ENCODE results near the gene ATP6V0B. TPM values are rescaled to one million over a fixed set of nuclear protein-coding genes. Genes with fewer than 3 reads are reported as not detected.

Gene ATP6V0B
- total and polyA plus RNA-seq, 3 experiments from 2014 or later = 184 to 205 (median 190) TPM

GRCh38 chr1:43982808-43983207, 8.0 kb downstream of the ATP6V0B start:
- Histone ChIP-seq H3K36me3 (ENCODE audit: insufficient read depth, low read length) (peaks cover under 1% of the 10 kb centered on the region), H3K9me3 (ENCODE audit: low read length) (no peaks in the 10 kb centered on the region), H3K27ac (ENCODE audit: low read depth, low read length) (no peak overlapping the region), H3K27me3 (ENCODE audit: insufficient read depth, low read length, poor library complexity, severe bottlenecking) (no peaks in the 10 kb centered on the region), H3K4me3 (ENCODE audit: low read length) (no peak overlapping the region), H3K4me1 (ENCODE audit: insufficient read depth, low read length) (peaks cover 13% of the 10 kb centered on the region)
- Mint-ChIP-seq H3K27ac (peak overlapping the region in 1 of 8 donors; percentile 15), H3K36me3 (peaks cover 0 to 10% (median 2%) of the 10 kb centered on the region in 3 donors), H3K27me3 (peaks cover 0 to 10% of the 10 kb centered on the region in 2 donors), H3K4me1 (peaks cover 16 to 23% (median 21%) of the 10 kb centered on the region in 3 donors), H3K9me3 (no peaks in the 10 kb centered on the region), H3K4me3 (peak overlapping the region in 1 of 7 donors; percentile 51)
- ChIA-PET POLR2A (no interaction called here), CTCF (no interaction called here)
- DNase-seq = no peak

GRCh38 chr1:43983253-43983899, 8.6 kb downstream of the ATP6V0B start:
- no peaks in the 10 kb centered on the region for H3K36me3 ChIP-seq (ENCODE audit: insufficient read depth, low read length)
- Mint-ChIP-seq H3K4me3 (peak overlapping the region in 1 of 7 donors; percentile 45), H3K27ac (no peak overlapping the region), H3K36me3 (peaks cover 0 to 5% (median 0%) of the 10 kb centered on the region in 3 donors), H3K4me1 (peaks cover 12 to 18% (median 16%) of the 10 kb centered on the region in 3 donors), H3K9me3 (no peaks in the 10 kb centered on the region), H3K27me3 (peaks cover 0 to 8% of the 10 kb centered on the region in 2 donors)
- no peak overlapping the region for H3K4me3 ChIP-seq (ENCODE audit: low read length)
- H3K27me3 ChIP-seq (ENCODE audit: insufficient read depth, low read length, poor library complexity, severe bottlenecking) = no peaks in the 10 kb centered on the region
- ChIA-PET CTCF (no interaction called here), POLR2A (no interaction called here)
- H3K9me3 ChIP-seq (ENCODE audit: low read length) = no peaks in the 10 kb centered on the region
- H3K4me1 ChIP-seq (ENCODE audit: insufficient read depth, low read length) = peaks cover 10% of the 10 kb centered on the region
- H3K27ac ChIP-seq (ENCODE audit: low read depth, low read length) = no peak overlapping the region
- DNase-seq = no peak

GRCh38 chr1:43984855-43985254, 10.1 kb downstream of the ATP6V0B start:
- Histone ChIP-seq H3K4me3 (ENCODE audit: low read length) (no peak overlapping the region), H3K4me1 (ENCODE audit: insufficient read depth, low read length) (peaks cover 4% of the 10 kb centered on the region), H3K9me3 (ENCODE audit: low read length) (no peaks in the 10 kb centered on the region), H3K27ac (ENCODE audit: low read depth, low read length) (no peak overlapping the region), H3K36me3 (ENCODE audit: insufficient read depth, low read length) (no peaks in the 10 kb centered on the region), H3K27me3 (ENCODE audit: insufficient read depth, low read length, poor library complexity, severe bottlenecking) (no peaks in the 10 kb centered on the region)
- CTCF ChIA-PET = no interaction called here
- POLR2A ChIA-PET = no interaction called here
- Mint-ChIP-seq H3K9me3 (no peaks in the 10 kb centered on the region), H3K4me3 (no peak overlapping the region), H3K4me1 (peaks cover 5 to 9% (median 8%) of the 10 kb centered on the region in 3 donors), H3K36me3 (peaks cover 0 to under 1% (median 0%) of the 10 kb centered on the region in 3 donors), H3K27ac (no peak overlapping the region), H3K27me3 (peaks cover 0 to 2% of the 10 kb centered on the region in 2 donors)
- no peak for DNase-seq

- Mint-ChIP-seq H3K4me1 (peaks cover 0 to 3% (median 1%) of the 10 kb centered on the region in 3 donors), H3K27ac (peak overlapping the region in 1 of 8 donors; percentile 81), H3K36me3 (no peaks in the 10 kb centered on the region), H3K4me3 (peak overlapping the region in 1 of 7 donors; percentile 33), H3K9me3 (no peaks in the 10 kb centered on the region), H3K27me3 (no peaks in the 10 kb centered on the region)
- ChIA-PET POLR2A (no interaction called here), CTCF (interaction anchor here (2.0 kb wide), 1 partner anchor 19 kb away, joined by 5 read pairs; no protein-coding TSS in a partner anchor)
- H3K27ac ChIP-seq (ENCODE audit: low read depth, low read length) = no peak overlapping the region
- H3K4me3 ChIP-seq (ENCODE audit: low read length) = no peak overlapping the region
- no peak for DNase-seq
- no peaks in the 10 kb centered on the region for H3K4me1 ChIP-seq (ENCODE audit: insufficient read depth, low read length)
- H3K27me3 ChIP-seq (ENCODE audit: insufficient read depth, low read length, poor library complexity, severe bottlenecking) = no peaks in the 10 kb centered on the region
- no peaks in the 10 kb centered on the region for H3K36me3 ChIP-seq (ENCODE audit: insufficient read depth, low read length)
- no peaks in the 10 kb centered on the region for H3K9me3 ChIP-seq (ENCODE audit: low read length)
These were observed 11.3 kb downstream of the ATP6V0B start for GRCh38 chr1:43985984-43986595.

- ChIA-PET POLR2A (no interaction called here), CTCF (interaction anchor here (2.0 kb wide), 1 partner anchor 18 kb away, joined by 5 read pairs; no protein-coding TSS in a partner anchor)
- H3K27me3 Mint-ChIP-seq = no peaks in the 10 kb centered on the region
- no peak overlapping the region for H3K4me3 ChIP-seq (ENCODE audit: low read length)
- H3K36me3 ChIP-seq (ENCODE audit: insufficient read depth, low read length) = no peaks in the 10 kb centered on the region
- H3K9me3 Mint-ChIP-seq = no peaks in the 10 kb centered on the region
- H3K36me3 Mint-ChIP-seq = peaks cover 0 to 2% (median 0%) of the 10 kb centered on the region in 3 donors
- peak overlapping the region in 1 of 8 donors; percentile 47 for H3K27ac Mint-ChIP-seq
- H3K4me1 ChIP-seq (ENCODE audit: insufficient read depth, low read length) = no peaks in the 10 kb centered on the region
- DNase-seq = no peak
- H3K27me3 ChIP-seq (ENCODE audit: insufficient read depth, low read length, poor library complexity, severe bottlenecking) = no peaks in the 10 kb centered on the region
- no peak overlapping the region for H3K4me3 Mint-ChIP-seq
- peaks cover 0 to 10% (median 6%) of the 10 kb centered on the region in 3 donors for H3K4me1 Mint-ChIP-seq
- no peak overlapping the region for H3K27ac ChIP-seq (ENCODE audit: low read depth, low read length)
- no peaks in the 10 kb centered on the region for H3K9me3 ChIP-seq (ENCODE audit: low read length)
These were observed 12.0 kb downstream of the ATP6V0B start for GRCh38 chr1:43986712-43987111.

- CTCF ChIA-PET = interaction anchor here (1.1 to 2.0 kb wide), 3 partner anchors 18 to 59 kb away, joined by 3 to 5 read pairs (median 4); no protein-coding TSS in a partner anchor
- no peak for DNase-seq
- Histone ChIP-seq H3K27me3 (ENCODE audit: insufficient read depth, low read length, poor library complexity, severe bottlenecking) (no peaks in the 10 kb centered on the region), H3K36me3 (ENCODE audit: insufficient read depth, low read length) (no peaks in the 10 kb centered on the region), H3K4me3 (ENCODE audit: low read length) (no peak overlapping the region), H3K9me3 (ENCODE audit: low read length) (no peaks in the 10 kb centered on the region), H3K27ac (ENCODE audit: low read depth, low read length) (no peak overlapping the region), H3K4me1 (ENCODE audit: insufficient read depth, low read length) (peaks cover 5% of the 10 kb centered on the region)
- H3K27ac Mint-ChIP-seq = peak overlapping the region in 1 of 8 donors; percentile 43
- H3K36me3 Mint-ChIP-seq = peaks cover 0 to 2% (median 0%) of the 10 kb centered on the region in 3 donors
- H3K9me3 Mint-ChIP-seq = no peaks in the 10 kb centered on the region
- no peaks in the 10 kb centered on the region for H3K27me3 Mint-ChIP-seq
- no peak overlapping the region for H3K4me3 Mint-ChIP-seq
- H3K4me1 Mint-ChIP-seq = peaks cover 4 to 16% (median 9%) of the 10 kb centered on the region in 3 donors
- POLR2A ChIA-PET = no interaction called here
These were observed 12.6 kb downstream of the ATP6V0B start for GRCh38 chr1:43987159-43987902.

- peaks cover 8% of the 10 kb centered on the region for H3K4me1 ChIP-seq (ENCODE audit: insufficient read depth, low read length)
- no peaks in the 10 kb centered on the region for H3K9me3 ChIP-seq (ENCODE audit: low read length)
- Mint-ChIP-seq H3K36me3 (peaks cover 0 to 2% (median 0%) of the 10 kb centered on the region in 3 donors), H3K9me3 (no peaks in the 10 kb centered on the region), H3K27me3 (no peaks in the 10 kb centered on the region), H3K4me3 (peak overlapping the region; percentile 91 to 98 (median 94)), H3K4me1 (peaks cover 10 to 21% (median 14%) of the 10 kb centered on the region in 3 donors), H3K27ac (peak overlapping the region in 5 of 8 donors; percentile 84 to 98 (median 94))
- H3K36me3 ChIP-seq (ENCODE audit: insufficient read depth, low read length) = no peaks in the 10 kb centered on the region
- H3K27ac ChIP-seq (ENCODE audit: low read depth, low read length) = peak overlapping the region; percentile 51
- H3K27me3 ChIP-seq (ENCODE audit: insufficient read depth, low read length, poor library complexity, severe bottlenecking) = no peaks in the 10 kb centered on the region
- ChIA-PET CTCF (interaction anchor here (1.6 kb wide), 1 partner anchor 46 kb away, joined by 3 read pairs; no protein-coding TSS in a partner anchor), POLR2A (interaction anchor here (1.4 kb wide), 1 partner anchor 13 kb away, joined by 4 read pairs; no protein-coding TSS in a partner anchor)
- no peak for DNase-seq
- peak overlapping the region; percentile 60 for H3K4me3 ChIP-seq (ENCODE audit: low read length)
These were observed 15.8 kb downstream of the ATP6V0B start for GRCh38 chr1:43990271-43991199.
